ENCODE results near the gene RERG. TPM values are rescaled to one million over a fixed set of nuclear protein-coding genes. Genes with fewer than 3 reads are reported as not detected.

The RERG gene
- total RNA-seq, 1 donor from 2014 or later, result not detected

DNA sequence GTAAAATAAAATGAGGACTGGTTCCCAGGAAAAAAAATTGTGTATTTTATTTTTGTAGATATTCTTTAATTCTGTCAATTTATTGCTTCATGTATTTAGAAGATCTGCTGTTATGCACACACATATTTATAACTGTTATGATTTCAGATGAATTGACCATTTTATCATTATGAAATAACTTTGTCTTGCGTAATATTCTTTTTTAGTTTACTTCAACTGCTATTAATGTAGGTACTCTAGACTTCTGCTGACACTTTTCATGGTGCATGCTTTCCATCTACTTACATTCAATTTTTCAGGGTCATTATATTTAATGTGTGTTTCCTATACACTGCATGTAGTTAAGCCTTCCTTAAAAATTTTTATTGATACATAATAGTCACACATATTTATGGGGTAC, 162.1 kb downstream of the RERG start:
- no peaks in the 10 kb centered on the region for H3K4me1 Mint-ChIP-seq
- H3K4me3 Mint-ChIP-seq, result no peak overlapping the region
- no peak for DNase-seq
- no peak for ATAC-seq (ENCODE audit: low read depth)
- H3K27ac Mint-ChIP-seq, result no peak overlapping the region
- ChIA-PET CTCF (no interaction called here), POLR2A (no interaction called here)
- H3K9me3 Mint-ChIP-seq, result no peaks in the 10 kb centered on the region
- peaks cover 15% of the 10 kb centered on the region for H3K27me3 Mint-ChIP-seq
- TF ChIP-seq, protein P1, sequence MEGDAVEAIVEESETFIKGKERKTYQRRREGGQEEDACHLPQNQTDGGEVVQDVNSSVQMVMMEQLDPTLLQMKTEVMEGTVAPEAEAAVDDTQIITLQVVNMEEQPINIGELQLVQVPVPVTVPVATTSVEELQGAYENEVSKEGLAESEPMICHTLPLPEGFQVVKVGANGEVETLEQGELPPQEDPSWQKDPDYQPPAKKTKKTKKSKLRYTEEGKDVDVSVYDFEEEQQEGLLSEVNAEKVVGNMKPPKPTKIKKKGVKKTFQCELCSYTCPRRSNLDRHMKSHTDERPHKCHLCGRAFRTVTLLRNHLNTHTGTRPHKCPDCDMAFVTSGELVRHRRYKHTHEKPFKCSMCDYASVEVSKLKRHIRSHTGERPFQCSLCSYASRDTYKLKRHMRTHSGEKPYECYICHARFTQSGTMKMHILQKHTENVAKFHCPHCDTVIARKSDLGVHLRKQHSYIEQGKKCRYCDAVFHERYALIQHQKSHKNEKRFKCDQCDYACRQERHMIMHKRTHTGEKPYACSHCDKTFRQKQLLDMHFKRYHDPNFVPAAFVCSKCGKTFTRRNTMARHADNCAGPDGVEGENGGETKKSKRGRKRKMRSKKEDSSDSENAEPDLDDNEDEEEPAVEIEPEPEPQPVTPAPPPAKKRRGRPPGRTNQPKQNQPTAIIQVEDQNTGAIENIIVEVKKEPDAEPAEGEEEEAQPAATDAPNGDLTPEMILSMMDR (IDR thresholded peaks at IDR 0.05), result no peak
- H3K36me3 Mint-ChIP-seq (ENCODE audit: low read depth), result no peaks in the 10 kb centered on the region
- intact Hi-C loops (cut with micrococcal nuclease), result no loop called here

Other genes with a start within 250 kb of the RERG start
- gene PDE6H, start 248.4 kb downstream of the RERG start, total RNA-seq, result not detected in 2 replicates
- gene PTPRO, start 101.1 kb upstream of the RERG start, total RNA-seq, result 20.0 and 23.9 TPM in 2 replicates